Activated CD8-positive, alpha-beta memory T cell treated with anti-CD3 and anti-CD28 coated beads for 24 hours (primary cell): ENCODE data around the gene POLR3B.
"Not testable (repeated sequence)": the region's sequence is repeated elsewhere in the genome, so short reads cannot be mapped to it uniquely, and the experiment has no call there.

Experiments
- DNase-seq: peaks from one replicate; pipeline ENCODE4 v3.0.0-alpha.2; 2020

The POLR3B gene

DNA sequence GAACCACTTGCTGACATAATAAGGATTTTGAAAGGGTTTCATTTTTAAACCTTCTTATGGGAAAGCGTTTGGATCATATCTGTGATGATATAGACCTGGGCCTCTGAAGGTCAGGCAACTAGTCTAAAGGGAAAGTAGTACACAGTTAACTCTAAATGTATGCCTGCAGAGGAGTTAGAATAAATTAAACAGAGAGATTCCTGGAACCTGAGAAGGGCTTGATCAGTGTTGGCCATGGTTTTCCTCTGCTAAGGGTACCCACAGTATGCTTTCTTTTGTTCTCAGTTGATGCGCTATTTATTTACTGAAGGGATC, 14.4 kb upstream of the POLR3B start:
- DNase-seq, result no peak

- DNase-seq, result no peak
Measured at GRCh38 chr12:106344131-106344530, 13.4 kb upstream of the POLR3B start.

GRCh38 chr12:106345746-106346145, 11.8 kb upstream of the POLR3B start:
- no peak for DNase-seq

GRCh38 chr12:106348411-106348810, 9.1 kb upstream of the POLR3B start:
- no peak for DNase-seq

DNA sequence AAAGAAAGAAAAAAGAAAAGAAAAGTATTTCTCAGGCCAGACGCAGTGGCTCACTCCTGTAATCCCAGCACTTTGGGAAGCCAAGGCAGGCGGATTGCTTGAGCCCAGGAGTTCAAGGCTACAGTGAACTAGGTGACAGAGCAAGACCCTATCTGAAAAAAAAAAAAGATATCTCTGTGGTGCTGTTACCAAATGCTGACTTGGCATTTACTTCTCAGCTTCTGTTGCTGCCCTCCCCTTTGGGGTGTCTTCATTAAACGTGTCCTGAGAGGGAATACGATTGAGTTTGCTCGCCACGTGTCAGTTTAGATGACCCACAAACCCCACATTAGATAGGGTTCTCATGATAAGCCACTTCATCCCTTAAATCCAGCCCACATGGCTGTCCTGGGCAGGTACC, 4.4 kb upstream of the POLR3B start:
- no peak for DNase-seq

DNA sequence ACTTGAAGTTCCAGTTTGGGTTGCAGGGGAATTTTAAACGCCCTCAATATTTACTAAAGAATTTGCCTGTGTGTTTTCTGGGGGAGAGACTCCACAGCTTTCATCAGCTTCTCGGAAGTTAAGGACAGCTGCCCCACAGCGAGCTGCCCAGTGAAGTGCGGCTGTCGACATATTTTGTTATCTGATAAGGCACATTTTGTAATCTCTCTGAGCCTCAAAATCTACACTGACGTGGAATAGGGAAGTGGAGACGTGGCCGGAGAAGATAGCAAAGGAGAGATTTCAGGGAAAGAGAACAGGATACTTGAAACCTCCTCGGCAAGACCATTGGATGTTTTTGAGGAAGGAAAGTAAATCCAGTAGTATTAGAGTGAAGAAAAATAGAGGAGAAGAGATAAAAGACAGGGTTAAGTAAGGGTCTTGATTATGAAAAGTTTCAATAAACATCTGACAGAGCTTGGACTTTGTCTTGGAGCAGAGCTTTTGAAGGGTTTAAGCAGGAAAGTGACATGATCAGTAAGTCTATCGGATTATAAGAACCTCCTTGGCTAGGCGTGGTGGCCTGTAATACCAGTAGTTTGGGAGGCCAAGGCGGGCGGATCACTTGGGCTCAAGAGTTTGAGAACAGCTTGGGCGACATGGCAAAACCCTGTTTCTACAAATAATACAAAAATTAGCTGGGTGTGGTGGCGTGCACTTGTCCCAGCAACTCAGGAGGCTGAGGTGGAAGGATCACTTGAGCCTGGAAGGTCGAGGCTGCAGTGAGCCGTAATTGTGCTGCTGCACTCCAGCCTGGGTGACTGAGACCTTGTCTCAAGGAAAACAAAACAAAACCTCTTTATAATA, 1.1 kb downstream of the POLR3B start:
- DNase-seq, result no peak

GRCh38 chr12:106359646-106360399, 2.3 kb downstream of the POLR3B start:
- DNase-seq, result no peak

DNA sequence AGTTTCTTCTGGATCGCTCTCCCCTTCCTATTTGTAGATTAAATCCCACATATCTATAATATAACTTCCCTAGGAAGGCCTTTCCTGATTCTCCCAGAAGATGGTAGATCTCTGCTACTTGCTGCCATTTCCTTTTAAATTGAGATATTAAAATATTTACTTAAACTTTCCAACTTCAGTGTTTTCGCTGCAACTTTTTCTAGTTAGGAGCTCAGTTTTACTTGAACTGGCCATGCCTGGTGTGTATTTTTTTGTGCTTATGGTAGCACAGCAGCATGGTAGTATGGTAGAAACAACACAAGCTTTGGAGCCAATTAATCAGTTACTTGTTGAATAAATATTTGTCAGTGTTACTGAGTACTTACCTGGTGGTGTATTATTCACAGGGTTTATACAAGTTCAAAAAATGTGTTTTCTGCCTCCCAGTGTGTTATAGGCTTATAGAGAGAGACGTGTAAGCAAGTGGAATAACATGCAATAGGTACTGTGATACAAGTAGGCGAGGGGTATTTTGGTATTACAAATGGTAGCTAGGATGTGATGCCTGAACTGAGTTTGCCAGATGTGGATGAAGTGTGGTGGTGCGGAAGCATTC, 2.9 kb downstream of the POLR3B start:
- DNase-seq, result no peak

DNA sequence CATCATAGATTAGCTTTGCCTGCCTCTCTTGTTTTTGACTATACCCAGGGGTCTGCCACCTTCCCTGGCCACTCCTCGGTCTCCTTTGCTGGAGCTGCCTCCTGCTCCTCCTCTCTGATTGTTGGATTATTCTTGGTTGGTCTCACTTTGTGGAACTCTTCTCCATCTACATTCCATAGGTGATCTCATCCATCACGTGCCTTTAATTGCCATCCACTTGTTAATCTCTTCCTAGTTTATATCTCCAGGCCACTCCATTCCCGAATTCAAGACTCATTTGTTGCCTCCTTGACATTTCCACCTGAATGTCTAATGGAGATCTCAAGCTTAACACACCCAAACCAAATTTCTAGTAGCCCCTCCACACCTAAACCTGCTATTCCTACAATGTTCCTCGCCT, 5.4 kb downstream of the POLR3B start:
- no peak for DNase-seq

DNA sequence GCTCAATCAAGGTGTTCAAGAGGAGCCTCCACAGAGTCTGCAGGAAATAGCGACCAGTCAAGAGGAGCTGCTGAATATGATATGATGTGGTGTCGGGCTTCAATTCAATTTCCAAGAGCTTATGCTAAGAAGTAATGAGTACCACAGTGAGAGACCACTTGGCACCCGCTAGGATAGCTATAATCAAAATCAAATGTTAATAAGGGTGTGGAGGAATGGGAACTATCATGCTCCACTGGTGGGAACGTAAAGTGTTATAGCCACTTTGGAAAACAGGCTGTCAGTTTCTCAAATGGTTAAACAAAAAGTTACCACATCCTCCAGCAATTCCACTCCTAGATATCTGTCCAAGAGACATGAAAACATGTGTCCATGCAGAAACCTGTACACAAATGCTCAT, 6.7 kb downstream of the POLR3B start:
- no peak for DNase-seq

GRCh38 chr12:106369624-106370346, 12.2 kb downstream of the POLR3B start:
- no peak for DNase-seq

DNA sequence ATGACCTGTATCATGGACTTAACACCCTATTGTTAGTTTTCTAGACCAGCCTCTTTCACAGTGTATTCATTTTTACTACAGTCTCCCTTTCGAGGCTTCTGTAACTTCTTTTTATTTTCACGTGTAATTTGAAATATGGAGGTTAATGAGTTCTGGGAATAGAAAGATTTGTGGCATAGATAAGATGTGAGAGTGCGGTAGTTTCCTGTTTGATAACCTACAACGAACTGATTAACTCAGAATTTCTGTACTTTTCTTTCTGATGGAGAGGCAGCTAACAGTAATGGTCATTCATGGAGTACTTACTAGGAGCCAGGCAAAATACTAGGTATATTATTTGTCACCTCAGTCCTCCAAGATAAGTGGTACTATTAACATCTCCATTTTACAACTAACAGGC, 21.2 kb downstream of the POLR3B start:
- no peak for DNase-seq

GRCh38 chr12:106380954-106381353, 23.4 kb downstream of the POLR3B start:
- no peak for DNase-seq

GRCh38 chr12:106381866-106382265, 24.3 kb downstream of the POLR3B start:
- DNase-seq, result not testable (repeated sequence)

- DNase-seq, result no peak
Measured at GRCh38 chr12:106386813-106387535, 29.4 kb downstream of the POLR3B start.

- DNase-seq, result no peak
Measured at GRCh38 chr12:106387848-106388377, 30.4 kb downstream of the POLR3B start.

GRCh38 chr12:106389151-106389550, 31.6 kb downstream of the POLR3B start:
- no peak for DNase-seq

DNA sequence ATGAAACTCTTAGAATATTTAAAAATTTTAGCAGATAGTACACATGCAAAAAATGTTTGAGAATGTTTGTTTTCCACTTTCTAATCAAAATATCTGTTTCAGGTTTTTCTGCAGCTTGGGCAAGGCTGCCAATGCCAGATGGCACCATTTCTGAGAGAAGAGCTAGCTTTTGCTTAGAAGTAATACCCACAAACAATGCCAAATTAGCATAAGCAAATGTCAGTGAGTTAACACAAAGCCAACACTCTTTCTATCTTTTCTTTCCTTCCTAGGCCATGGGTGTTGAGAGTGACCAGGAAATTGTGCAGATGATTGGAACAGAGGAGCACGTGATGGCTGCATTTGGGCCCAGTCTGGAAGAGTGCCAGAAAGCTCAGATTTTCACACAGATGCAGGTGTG, 35.2 kb downstream of the POLR3B start:
- DNase-seq, result no peak

DNA sequence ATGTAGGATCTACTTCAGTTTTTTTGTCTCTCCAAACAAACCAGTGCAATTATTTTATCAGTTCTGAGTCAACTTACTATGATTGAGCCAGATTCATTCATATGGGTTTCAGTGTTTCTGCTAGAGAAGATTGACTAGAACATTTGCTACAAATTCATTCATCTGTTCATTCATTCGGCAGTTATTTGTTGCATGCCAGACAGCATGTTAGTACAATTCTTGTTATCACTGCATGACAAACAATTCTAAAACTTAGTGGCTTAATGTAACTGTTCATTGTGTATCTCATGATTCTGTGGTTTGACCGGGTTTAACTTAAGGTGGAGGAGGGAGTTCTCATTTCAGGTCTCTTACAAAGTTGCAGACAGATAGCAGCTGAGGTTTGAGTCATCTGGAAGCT, 52.3 kb downstream of the POLR3B start:
- DNase-seq, result no peak

DNA sequence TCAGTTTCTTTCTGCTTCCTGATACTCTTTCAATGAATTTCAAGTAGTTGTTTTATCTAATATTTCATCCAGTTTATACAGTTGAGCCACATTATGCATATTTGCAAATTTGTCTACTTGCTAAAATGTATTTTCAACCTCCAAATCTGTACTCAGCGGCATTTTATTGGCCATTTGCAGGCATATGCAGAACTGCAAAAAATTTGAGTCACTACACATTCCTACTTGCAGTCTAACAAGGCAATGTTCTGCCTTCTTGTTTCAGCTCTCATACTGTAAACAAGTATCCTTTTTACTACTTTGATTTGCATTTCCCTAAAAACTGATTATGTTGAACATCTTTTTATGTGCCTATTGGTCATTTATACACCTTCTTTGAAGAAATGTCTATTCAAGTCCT, 55.0 kb downstream of the POLR3B start:
- no peak for DNase-seq

- no peak for DNase-seq
Measured at GRCh38 chr12:106415134-106415533, 57.6 kb downstream of the POLR3B start.

GRCh38 chr12:106416273-106416672, 58.7 kb downstream of the POLR3B start:
- DNase-seq, result no peak
